HepG2 (cell line): ENCODE data around the gene TLK1. TPM values are rescaled to one million over a fixed set of nuclear protein-coding genes. Genes with fewer than 3 reads are reported as not detected.

Experiments
- ATAC-seq: fragments of 200-7000 bp; cut with Tn5 transposase; 3 replicates; pipeline ENCODE4 v1.9.1; 2020; ENCODE audit warnings: mild to moderate bottlenecking, moderate library complexity
- BruUV-seq: library from RNA; stranded (reverse); fragments of 400-500 nt; replicated peaks from 2 replicates; lab custom pipeline; 2021; lab: Mats Ljungman, UMichigan
- CTCF ChIA-PET: fragments of 300-600 bp; formaldehyde crosslinking; extraction: SDS; loops from one replicate; lab custom pipeline; 2021; ENCODE audit warnings: low total read pairs, inconsistent platforms, low intra/inter-chr PET ratio; lab: Yijun Ruan, JAX
- POLR2A ChIA-PET: fragments of 350-600 bp; sonication (Branson Sonifier 250); formaldehyde crosslinking; loops from one replicate; lab custom pipeline; 2020; ENCODE audit warnings: antibody characterized with exemption, inconsistent platforms; lab: Yijun Ruan, JAX
- DNase-seq: peaks from one replicate; pipeline ENCODE4 v3.0.0-alpha.2; 2015; ENCODE audit warnings: low spot score
- FAIRE-seq: peaks from 3 replicates; lab custom pipeline; 2011; peaks lifted over from hg19 to GRCh38; lab: Jason Lieb, UNC
- H2AFZ ChIP-seq: one replicate; pipeline ENCODE4 v1.6.1; 2011; ENCODE audit warnings: low read length, inconsistent platforms
- H3K27ac ChIP-seq: fragments of 300-600 bp; 3 replicates; pipeline ENCODE4 v1.8.0; 2011; ENCODE audit warnings: mixed run types, mild to moderate bottlenecking, mixed read lengths, low read length, inconsistent platforms; ENCODE audit not compliant: insufficient read depth; ENCODE audit errors: extremely low read length
- H3K27me3 ChIP-seq, 2 experiments: fragments of 200-600 bp in 1 of 2; 2 replicates in 1 of 2; 3 replicates in 1 of 2; pipeline versions ENCODE4 v1.6.0 to v1.8.0; 2011; ENCODE audit warnings: low read length in 2 of 2, mild to moderate bottlenecking in 2 of 2, moderate library complexity in 2 of 2, inconsistent platforms in 1 of 2; ENCODE audit not compliant: insufficient read depth in 2 of 2, control insufficient read depth in 1 of 2
- H3K36me3 ChIP-seq, 2 experiments: fragments of 200-600 bp in 1 of 2; replicated peaks in 1 of 2; 2 replicates in 1 of 2; 3 replicates in 1 of 2; pipeline versions ENCODE4 v1.5.1 to v1.8.0; 2011; ENCODE audit warnings: low read length in 2 of 2, inconsistent platforms in 1 of 2; ENCODE audit not compliant: insufficient read depth in 2 of 2, control insufficient read depth in 1 of 2
- H3K4me1 ChIP-seq: 2 replicates; pipeline ENCODE4 v1.5.1; 2012; ENCODE audit warnings: low read length, inconsistent platforms; ENCODE audit not compliant: insufficient read depth
- H3K4me2 ChIP-seq: 2 replicates; pipeline ENCODE4 v1.6.0; 2011; ENCODE audit warnings: low read depth, low read length, inconsistent platforms
- H3K4me3 ChIP-seq, 3 experiments: fragments of 200-600 bp in 1 of 3; sonication (generic), shearing (Covaris generic) in 1 of 3; replicated peaks in 1 of 3; 2 replicates each; pipeline ENCODE4 v1.5.1; 2011 to 2016; ENCODE audit warnings: low read length in 3 of 3, inconsistent platforms in 2 of 3, low read depth in 2 of 3, mild to moderate bottlenecking in 2 of 3, control low read depth in 1 of 3, mixed read lengths in 1 of 3; ENCODE audit not compliant: insufficient read depth in 1 of 3
- H3K79me2 ChIP-seq: one replicate; pipeline ENCODE4 v1.6.1; 2011; ENCODE audit warnings: low read length, inconsistent platforms; ENCODE audit not compliant: insufficient read depth
- H3K9ac ChIP-seq: 2 replicates; pipeline ENCODE4 v1.6.0; 2011; ENCODE audit warnings: mild to moderate bottlenecking, low read depth, low read length, inconsistent platforms; ENCODE audit not compliant: insufficient read depth
- H3K9me3 ChIP-seq: 2 replicates; pipeline ENCODE4 v1.5.1; 2012; ENCODE audit warnings: mild to moderate bottlenecking, low read length
- H4K20me1 ChIP-seq: 2 replicates; pipeline ENCODE4 v1.6.0; 2011; ENCODE audit warnings: inconsistent platforms, mild to moderate bottlenecking, low read length, moderate library complexity; ENCODE audit not compliant: insufficient read depth
- FIP1L1 ChIP-seq: fragments of 200-400 bp; formaldehyde crosslinking; IDR thresholded peaks from 2 replicates; pipeline ENCODE4 v1.6.1; 2018; ENCODE audit warnings: low read depth, mild to moderate bottlenecking, low read length, moderate library complexity, borderline replicate concordance; ENCODE audit not compliant: insufficient read depth
- FOXA3 ChIP-seq: IDR thresholded peaks from 2 replicates; pipeline ENCODE4 v1.6.1; 2016; ENCODE audit warnings: missing genetic modification reagents, missing compliant biosample characterization
- NCOA2 ChIP-seq: sonication (generic); formaldehyde crosslinking; IDR thresholded peaks from 2 replicates; pipeline ENCODE4 v1.8.0; 2022; ENCODE audit warnings: inconsistent platforms
- TSC22D2 ChIP-seq: sonication (generic); formaldehyde crosslinking; IDR thresholded peaks from 2 replicates; pipeline ENCODE4 v1.5.1; 2020; ENCODE audit warnings: missing genetic modification reagents, mild to moderate bottlenecking, borderline replicate concordance
- ZNF256 ChIP-seq: sonication (generic); formaldehyde crosslinking; conservative IDR thresholded peaks from 2 replicates; pipeline ENCODE4 v1.4.0; 2020; ENCODE audit warnings: missing genetic modification reagents
- ZNF274 ChIP-seq: sonication (generic); formaldehyde crosslinking; IDR thresholded peaks from 2 replicates; pipeline ENCODE4 v1.5.1; 2020; ENCODE audit warnings: mild to moderate bottlenecking, missing genetic modification reagents
- ZNF550 ChIP-seq: sonication (generic); formaldehyde crosslinking; IDR thresholded peaks from 2 replicates; pipeline ENCODE4 v1.4.0; 2020; ENCODE audit warnings: mild to moderate bottlenecking, missing genetic modification reagents, borderline replicate concordance
- ZNF839 ChIP-seq: sonication (generic); formaldehyde crosslinking; IDR thresholded peaks from 2 replicates; pipeline ENCODE4 v1.4.0; 2020; ENCODE audit warnings: missing genetic modification reagents, mild to moderate bottlenecking, borderline replicate concordance
- WGBS: methylation state at CpG from one replicate; pipeline ENCODE4 v1.1.6; 2017; ENCODE audit warnings: low lambda C conversion rate; 5-methylcytosine and 5-hydroxymethylcytosine counted together
- in situ Hi-C: cut with HindIII; loops from 2 replicates; pipeline ENCODE4 v1.10.0; 2017; ENCODE audit warnings: low pct_unique_long_range_greater_than_20kb; ENCODE audit not compliant: extremely low pct_ligation_motif_present
- intact Hi-C: fragments of 100-400 bp; cut with micrococcal nuclease; formaldehyde crosslinking; loops from one replicate; pipeline ENCODE4 v1.10.0; 2022; ENCODE audit not compliant: unreplicated experiment
- polyA plus RNA-seq, 8 experiments: library from polyadenylated mRNA; depleted of rRNA in 3 of 8; stranded (reverse) in 7 of 8; unstranded in 1 of 8; fragments of >200 nt; fragmentation: Illumina TruSeq in 4 of 8; extraction: Trizol in 4 of 8; gene quantifications; 2 replicates each; pipeline versions ENCODE4 v1.2.1 to v1.2.3, GENCODE V29; 2011 to 2016; ENCODE audit warnings: low read depth in 4 of 8, missing spikeins in 1 of 8, mixed read lengths in 1 of 8; ENCODE audit not compliant: insufficient read depth in 1 of 8
- total RNA-seq, 5 experiments: library from RNA; depleted of rRNA; stranded (reverse); fragments of >200 nt; fragmentation: Illumina TruSeq; extraction: Trizol; gene quantifications; 2 replicates each; pipeline ENCODE4 v1.2.3, GENCODE V29; 2016; ENCODE audit warnings: low read depth in 1 of 5
- TF ChIP-seq, protein P1 (sequence below): sonication (generic); formaldehyde crosslinking; IDR thresholded peaks from 2 replicates; pipeline ENCODE4 v1.4.0; 2020; ENCODE audit warnings: missing genetic modification reagents
- TF ChIP-seq, protein P2 (sequence below): sonication (generic); formaldehyde crosslinking; IDR thresholded peaks from 2 replicates; pipeline ENCODE4 v1.4.0; 2020; ENCODE audit warnings: missing genetic modification reagents
- TF ChIP-seq, protein P3 (sequence below): sonication (generic); formaldehyde crosslinking; IDR thresholded peaks from 2 replicates; pipeline ENCODE4 v1.9.0; 2022; ENCODE audit warnings: missing genetic modification reagents, mild to moderate bottlenecking, borderline replicate concordance
- TF ChIP-seq, protein P4 (sequence below): sonication (generic); formaldehyde crosslinking; IDR thresholded peaks from 2 replicates; pipeline ENCODE4 v1.4.0; 2020; ENCODE audit warnings: missing genetic modification reagents, borderline replicate concordance
- TF ChIP-seq, protein P5 (sequence below): IDR thresholded peaks from 2 replicates; pipeline ENCODE4 v1.6.1; 2018; ENCODE audit warnings: missing genetic modification reagents

The TLK1 gene
- total and polyA plus RNA-seq, 2 of the 13 experiments (the other 11 are each of a cell fraction or from before 2014, with no cell fraction given), result 16.8 to 28.7 TPM

DNA sequence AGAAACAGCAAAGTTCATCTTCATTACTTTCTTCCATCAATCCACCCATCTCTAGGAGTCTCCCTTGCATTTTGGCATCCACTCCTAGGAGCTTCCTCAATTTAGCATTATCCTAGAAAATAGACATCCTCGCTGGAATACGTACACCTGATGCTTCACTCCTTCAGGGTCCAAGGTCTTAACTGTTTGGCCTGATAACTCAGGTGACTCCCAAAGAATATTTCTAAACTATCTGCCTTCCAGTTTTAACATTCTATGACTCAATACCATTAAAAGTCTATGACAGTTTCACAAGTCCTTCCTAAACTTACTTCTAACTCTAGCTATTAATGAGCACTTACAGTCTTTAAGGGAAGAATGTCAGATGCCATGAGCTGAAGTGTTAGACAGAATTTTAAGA is 26.5 kb upstream of the TLK1 start (continued):
- TF ChIP-seq ZNF550 (no peak), ZNF274 (CRISPR knock-in tag) (no peak)
- TF ChIP-seq, protein P1, sequence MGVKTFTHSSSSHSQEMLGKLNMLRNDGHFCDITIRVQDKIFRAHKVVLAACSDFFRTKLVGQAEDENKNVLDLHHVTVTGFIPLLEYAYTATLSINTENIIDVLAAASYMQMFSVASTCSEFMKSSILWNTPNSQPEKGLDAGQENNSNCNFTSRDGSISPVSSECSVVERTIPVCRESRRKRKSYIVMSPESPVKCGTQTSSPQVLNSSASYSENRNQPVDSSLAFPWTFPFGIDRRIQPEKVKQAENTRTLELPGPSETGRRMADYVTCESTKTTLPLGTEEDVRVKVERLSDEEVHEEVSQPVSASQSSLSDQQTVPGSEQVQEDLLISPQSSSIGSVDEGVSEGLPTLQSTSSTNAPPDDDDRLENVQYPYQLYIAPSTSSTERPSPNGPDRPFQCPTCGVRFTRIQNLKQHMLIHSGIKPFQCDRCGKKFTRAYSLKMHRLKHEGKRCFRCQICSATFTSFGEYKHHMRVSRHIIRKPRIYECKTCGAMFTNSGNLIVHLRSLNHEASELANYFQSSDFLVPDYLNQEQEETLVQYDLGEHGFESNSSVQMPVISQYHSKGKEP (CRISPR knock-in tag), result no peak
- TF ChIP-seq, all 625 proteins: peak for 0

DNA sequence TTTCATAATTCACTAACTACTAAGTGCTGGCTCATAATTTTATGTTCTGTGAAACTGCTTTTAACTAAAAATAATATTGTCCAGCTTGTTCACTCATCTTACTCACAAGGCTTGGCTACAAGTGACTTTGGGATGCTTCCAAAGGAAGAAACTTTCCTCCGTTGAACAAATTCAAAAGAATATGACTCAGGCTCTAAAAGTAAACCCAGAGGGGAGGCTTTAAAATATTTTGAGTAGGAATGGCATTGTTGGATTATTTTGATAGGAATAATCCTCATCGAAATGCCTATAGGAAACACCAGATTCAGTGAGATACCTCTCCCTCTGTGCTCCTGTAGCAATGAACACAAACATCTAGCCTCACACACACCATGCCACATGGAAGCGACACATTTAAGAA is 25.2 kb upstream of the TLK1 start:
- intact Hi-C loops (no loop called here), in situ Hi-C loops (no loop called here)
- Histone ChIP-seq H3K4me1 (peaks cover 25% of the 10 kb centered on the region), H3K27ac (no peak overlapping the region), H2AFZ (no peak overlapping the region), H3K79me2 (no peaks in the 10 kb centered on the region), H3K9ac (no peak overlapping the region), H3K4me3 (no peak overlapping the region), H3K9me3 (no peaks in the 10 kb centered on the region)
- DNase-seq (no peak), FAIRE-seq (no peak), ATAC-seq (no peak)
- CTCF ChIA-PET, result no interaction called here
- TF ChIP-seq FIP1L1 (no peak), TSC22D2 (CRISPR knock-in tag) (no peak), NCOA2 (no peak), FOXA3 (CRISPR knock-in tag) (no peak), ZNF839 (CRISPR knock-in tag) (no peak), ZNF256 (CRISPR knock-in tag) (no peak)
- TF ChIP-seq, protein P2, sequence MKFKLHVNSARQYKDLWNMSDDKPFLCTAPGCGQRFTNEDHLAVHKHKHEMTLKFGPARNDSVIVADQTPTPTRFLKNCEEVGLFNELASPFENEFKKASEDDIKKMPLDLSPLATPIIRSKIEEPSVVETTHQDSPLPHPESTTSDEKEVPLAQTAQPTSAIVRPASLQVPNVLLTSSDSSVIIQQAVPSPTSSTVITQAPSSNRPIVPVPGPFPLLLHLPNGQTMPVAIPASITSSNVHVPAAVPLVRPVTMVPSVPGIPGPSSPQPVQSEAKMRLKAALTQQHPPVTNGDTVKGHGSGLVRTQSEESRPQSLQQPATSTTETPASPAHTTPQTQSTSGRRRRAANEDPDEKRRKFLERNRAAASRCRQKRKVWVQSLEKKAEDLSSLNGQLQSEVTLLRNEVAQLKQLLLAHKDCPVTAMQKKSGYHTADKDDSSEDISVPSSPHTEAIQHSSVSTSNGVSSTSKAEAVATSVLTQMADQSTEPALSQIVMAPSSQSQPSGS (CRISPR knock-in tag), result no peak
- TF ChIP-seq, protein P3, sequence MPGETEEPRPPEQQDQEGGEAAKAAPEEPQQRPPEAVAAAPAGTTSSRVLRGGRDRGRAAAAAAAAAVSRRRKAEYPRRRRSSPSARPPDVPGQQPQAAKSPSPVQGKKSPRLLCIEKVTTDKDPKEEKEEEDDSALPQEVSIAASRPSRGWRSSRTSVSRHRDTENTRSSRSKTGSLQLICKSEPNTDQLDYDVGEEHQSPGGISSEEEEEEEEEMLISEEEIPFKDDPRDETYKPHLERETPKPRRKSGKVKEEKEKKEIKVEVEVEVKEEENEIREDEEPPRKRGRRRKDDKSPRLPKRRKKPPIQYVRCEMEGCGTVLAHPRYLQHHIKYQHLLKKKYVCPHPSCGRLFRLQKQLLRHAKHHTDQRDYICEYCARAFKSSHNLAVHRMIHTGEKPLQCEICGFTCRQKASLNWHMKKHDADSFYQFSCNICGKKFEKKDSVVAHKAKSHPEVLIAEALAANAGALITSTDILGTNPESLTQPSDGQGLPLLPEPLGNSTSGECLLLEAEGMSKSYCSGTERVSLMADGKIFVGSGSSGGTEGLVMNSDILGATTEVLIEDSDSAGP (CRISPR knock-in tag), result no peak
- TF ChIP-seq, protein P4, sequence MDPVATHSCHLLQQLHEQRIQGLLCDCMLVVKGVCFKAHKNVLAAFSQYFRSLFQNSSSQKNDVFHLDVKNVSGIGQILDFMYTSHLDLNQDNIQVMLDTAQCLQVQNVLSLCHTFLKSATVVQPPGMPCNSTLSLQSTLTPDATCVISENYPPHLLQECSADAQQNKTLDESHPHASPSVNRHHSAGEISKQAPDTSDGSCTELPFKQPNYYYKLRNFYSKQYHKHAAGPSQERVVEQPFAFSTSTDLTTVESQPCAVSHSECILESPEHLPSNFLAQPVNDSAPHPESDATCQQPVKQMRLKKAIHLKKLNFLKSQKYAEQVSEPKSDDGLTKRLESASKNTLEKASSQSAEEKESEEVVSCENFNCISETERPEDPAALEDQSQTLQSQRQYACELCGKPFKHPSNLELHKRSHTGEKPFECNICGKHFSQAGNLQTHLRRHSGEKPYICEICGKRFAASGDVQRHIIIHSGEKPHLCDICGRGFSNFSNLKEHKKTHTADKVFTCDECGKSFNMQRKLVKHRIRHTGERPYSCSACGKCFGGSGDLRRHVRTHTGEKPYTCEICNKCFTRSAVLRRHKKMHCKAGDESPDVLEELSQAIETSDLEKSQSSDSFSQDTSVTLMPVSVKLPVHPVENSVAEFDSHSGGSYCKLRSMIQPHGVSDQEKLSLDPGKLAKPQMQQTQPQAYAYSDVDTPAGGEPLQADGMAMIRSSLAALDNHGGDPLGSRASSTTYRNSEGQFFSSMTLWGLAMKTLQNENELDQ (CRISPR knock-in tag), result no peak
- TF ChIP-seq, protein P5, sequence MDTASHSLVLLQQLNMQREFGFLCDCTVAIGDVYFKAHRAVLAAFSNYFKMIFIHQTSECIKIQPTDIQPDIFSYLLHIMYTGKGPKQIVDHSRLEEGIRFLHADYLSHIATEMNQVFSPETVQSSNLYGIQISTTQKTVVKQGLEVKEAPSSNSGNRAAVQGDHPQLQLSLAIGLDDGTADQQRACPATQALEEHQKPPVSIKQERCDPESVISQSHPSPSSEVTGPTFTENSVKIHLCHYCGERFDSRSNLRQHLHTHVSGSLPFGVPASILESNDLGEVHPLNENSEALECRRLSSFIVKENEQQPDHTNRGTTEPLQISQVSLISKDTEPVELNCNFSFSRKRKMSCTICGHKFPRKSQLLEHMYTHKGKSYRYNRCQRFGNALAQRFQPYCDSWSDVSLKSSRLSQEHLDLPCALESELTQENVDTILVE, result no peak
- TF ChIP-seq, all 625 proteins: peak for 0
- H3K4me2 ChIP-seq, result no peak overlapping the region
- peaks cover 0 to 7% of the 10 kb centered on the region in 2 experiments; a peak in 2 of 5 replicates for H3K27me3 ChIP-seq
- POLR2A ChIA-PET, result no interaction called here
- no TSS peak for BruUV-seq
- 37% methylated on average over 3 of the region's 3 CpGs for WGBS
- no peaks in the 10 kb centered on the region for H3K36me3 ChIP-seq
- H4K20me1 ChIP-seq, result no peaks in the 10 kb centered on the region
